ENCODE measurements around the gene PRKAR1B.

- TF ChIP-seq EP300 (IDR thresholded peaks at IDR 0.05; ENCODE audit: borderline replicate concordance) (no peak), FOXM1 (IDR thresholded peaks at IDR 0.05; ENCODE audit: borderline replicate concordance, low read depth) (no peak), YY1 (IDR thresholded peaks at IDR 0.05; ENCODE audit: low read depth) (no peak), TCF12 (IDR thresholded peaks at IDR 0.05; ENCODE audit: low read depth) (no peak), ZBTB7A (IDR thresholded peaks at IDR 0.05; ENCODE audit: low read depth) (no peak), NFIC (IDR thresholded peaks at IDR 0.05) (no peak), CEBPB (IDR thresholded peaks at IDR 0.05) (no peak), EGR1 (IDR thresholded peaks at IDR 0.05) (no peak)
- TF ChIP-seq, protein P1, sequence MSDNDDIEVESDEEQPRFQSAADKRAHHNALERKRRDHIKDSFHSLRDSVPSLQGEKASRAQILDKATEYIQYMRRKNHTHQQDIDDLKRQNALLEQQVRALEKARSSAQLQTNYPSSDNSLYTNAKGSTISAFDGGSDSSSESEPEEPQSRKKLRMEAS (IDR thresholded peaks at IDR 0.05), result no peak
Measured at GRCh38 chr7:560966-561630, 166.0 kb downstream of the PRKAR1B start.
